Ovary (tissue), 9 donors: ENCODE measurements around the gene AGRP. TPM values are rescaled to one million over a fixed set of nuclear protein-coding genes. Genes with fewer than 3 reads are reported as not detected.
A peak's percentile ranks its signal among the peaks of the same experiment; 100 is the strongest.
"Not testable (repeated sequence)": the region's sequence is repeated elsewhere in the genome, so short reads cannot be mapped to it uniquely, and the experiment has no call there.

Experiments
- DNase-seq, 5 donors: peaks; one replicate each; pipeline ENCODE4 v3.0.0-alpha.2; 2019 to 2020
- H3K27ac ChIP-seq, 2 donors: fragments of 200-600 bp; one replicate each; pipeline versions ENCODE4 v1.5.1 to v1.8.0; 2019 to 2022
- H3K27me3 ChIP-seq: fragments of 200-600 bp; one replicate; pipeline ENCODE4 v1.8.0; 2022
- H3K36me3 ChIP-seq: fragments of 200-600 bp; sonication (generic); one replicate; pipeline ENCODE4 v1.5.1; 2019
- H3K4me1 ChIP-seq: one replicate; pipeline ENCODE4 v1.8.1; 2013; ENCODE audit warnings: mild to moderate bottlenecking, moderate library complexity; ENCODE audit not compliant: insufficient read depth
- H3K4me3 ChIP-seq: fragments of 200-600 bp; sonication (generic); one replicate; pipeline ENCODE4 v1.5.1; 2017
- H3K9me3 ChIP-seq, 2 donors: fragments of 200-600 bp in 1 of 2; sonication (generic) in 1 of 2; one replicate each; pipeline versions ENCODE4 v1.5.1 to v1.8.1; 2013 to 2019; ENCODE audit warnings: mild to moderate bottlenecking in 1 of 2, moderate library complexity in 1 of 2
- EP300 ChIP-seq: sonication (generic); formaldehyde crosslinking; IDR thresholded peaks from one replicate; pipeline ENCODE4 v1.6.1; 2017; ENCODE audit warnings: antibody characterized with exemption
- POLR2A ChIP-seq: fragments of 450-650 bp; IDR thresholded peaks from one replicate; pipeline ENCODE4 v1.6.1; 2017; ENCODE audit warnings: antibody characterized with exemption, mild to moderate bottlenecking, moderate library complexity
- WGBS, 3 donors: extraction: QIAGEN DNeasy Blood & Tissue Kit in 1 of 3; methylation state at CpG; one replicate each; pipeline versions ENCODE4 v1.1.5 to v1.1.7; 2013 to 2017; 5-methylcytosine and 5-hydroxymethylcytosine counted together
- intact Hi-C, 4 donors: fragments of 100-400 bp; cut with DNase I; formaldehyde crosslinking; loops; one replicate each; pipeline versions ENCODE4 v1.11.0 to v1.15.1; 2022 to 2023
- polyA plus RNA-seq, 2 donors: library from polyadenylated mRNA; stranded (reverse); fragments of 200-250 nt in 1 of 2; fragments of 350-450 nt in 1 of 2; fragmentation: Illumina TruSeq in 1 of 2; extraction: RNeasy Lipid Tissue Mini Kit (QIAGEN cat#74804) in 1 of 2; gene quantifications; one replicate each; pipeline ENCODE4 v1.2.3, GENCODE V29; 2013 to 2014
- total RNA-seq, 7 donors: library from RNA; depleted of rRNA in 2 of 7; stranded (reverse); fragments of >200 nt in 2 of 7; fragmentation: NEBNext Ultra II Directional in 3 of 7; extraction: Animal tissue kit (Norgen Biotek cat#: 25700) in 3 of 7; gene quantifications; one replicate each; pipeline versions ENCODE4 v1.1.0 to v1.2.4, GENCODE V29; 2016 to 2023
- TF ChIP-seq, protein P1 (sequence below), 3 donors: fragments of 450-650 bp in 2 of 3; fragments of 200-600 bp in 1 of 3; IDR thresholded peaks; one replicate each; pipeline versions ENCODE4 v1.5.1 to v1.8.0; 2016 to 2022; ENCODE audit warnings: antibody characterized with exemption in 3 of 3, mild to moderate bottlenecking in 1 of 3
- donor health status: DM: no; HTN: no; CAD: no; lungs with moderate emphysema.
- donor health status: DM: no; HTN: no; CAD: no.
- donor health status: Bipolar disorder and iron deficiency.
- donor health status: DM: yes; HTN: yes; CAD: no.
- donor health status: DM: no; HTN: no; CAD: no.
- donor health status: DM: yes; HTN: yes; CAD: no.

AGRP gene
- total and polyA plus RNA-seq, 9 donors = 0.11 to 0.55 (median 0.48) TPM; not detected in 6

GRCh38 chr16:67490335-67491096 lies 7.2 kb upstream of the AGRP start:
- no peak for DNase-seq
- Histone ChIP-seq H3K36me3 (no peaks in the 10 kb centered on the region), H3K4me3 (no peak overlapping the region), H3K27me3 (no peaks in the 10 kb centered on the region), H3K4me1 (peaks cover 9% of the 10 kb centered on the region), H3K9me3 (no peaks in the 10 kb centered on the region), H3K27ac (peak overlapping the region in 1 of 2 donors; percentile 72)
- 76 to 90% (median 78%) methylated on average over 8 of the region's 8 CpGs for WGBS, 3 donors
- TF ChIP-seq POLR2A = no peak
- TF ChIP-seq EP300 = no peak
- TF ChIP-seq, protein P1, sequence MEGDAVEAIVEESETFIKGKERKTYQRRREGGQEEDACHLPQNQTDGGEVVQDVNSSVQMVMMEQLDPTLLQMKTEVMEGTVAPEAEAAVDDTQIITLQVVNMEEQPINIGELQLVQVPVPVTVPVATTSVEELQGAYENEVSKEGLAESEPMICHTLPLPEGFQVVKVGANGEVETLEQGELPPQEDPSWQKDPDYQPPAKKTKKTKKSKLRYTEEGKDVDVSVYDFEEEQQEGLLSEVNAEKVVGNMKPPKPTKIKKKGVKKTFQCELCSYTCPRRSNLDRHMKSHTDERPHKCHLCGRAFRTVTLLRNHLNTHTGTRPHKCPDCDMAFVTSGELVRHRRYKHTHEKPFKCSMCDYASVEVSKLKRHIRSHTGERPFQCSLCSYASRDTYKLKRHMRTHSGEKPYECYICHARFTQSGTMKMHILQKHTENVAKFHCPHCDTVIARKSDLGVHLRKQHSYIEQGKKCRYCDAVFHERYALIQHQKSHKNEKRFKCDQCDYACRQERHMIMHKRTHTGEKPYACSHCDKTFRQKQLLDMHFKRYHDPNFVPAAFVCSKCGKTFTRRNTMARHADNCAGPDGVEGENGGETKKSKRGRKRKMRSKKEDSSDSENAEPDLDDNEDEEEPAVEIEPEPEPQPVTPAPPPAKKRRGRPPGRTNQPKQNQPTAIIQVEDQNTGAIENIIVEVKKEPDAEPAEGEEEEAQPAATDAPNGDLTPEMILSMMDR (IDR thresholded peaks at IDR 0.05) = no peak
- intact Hi-C loops = no loop called here

DNA sequence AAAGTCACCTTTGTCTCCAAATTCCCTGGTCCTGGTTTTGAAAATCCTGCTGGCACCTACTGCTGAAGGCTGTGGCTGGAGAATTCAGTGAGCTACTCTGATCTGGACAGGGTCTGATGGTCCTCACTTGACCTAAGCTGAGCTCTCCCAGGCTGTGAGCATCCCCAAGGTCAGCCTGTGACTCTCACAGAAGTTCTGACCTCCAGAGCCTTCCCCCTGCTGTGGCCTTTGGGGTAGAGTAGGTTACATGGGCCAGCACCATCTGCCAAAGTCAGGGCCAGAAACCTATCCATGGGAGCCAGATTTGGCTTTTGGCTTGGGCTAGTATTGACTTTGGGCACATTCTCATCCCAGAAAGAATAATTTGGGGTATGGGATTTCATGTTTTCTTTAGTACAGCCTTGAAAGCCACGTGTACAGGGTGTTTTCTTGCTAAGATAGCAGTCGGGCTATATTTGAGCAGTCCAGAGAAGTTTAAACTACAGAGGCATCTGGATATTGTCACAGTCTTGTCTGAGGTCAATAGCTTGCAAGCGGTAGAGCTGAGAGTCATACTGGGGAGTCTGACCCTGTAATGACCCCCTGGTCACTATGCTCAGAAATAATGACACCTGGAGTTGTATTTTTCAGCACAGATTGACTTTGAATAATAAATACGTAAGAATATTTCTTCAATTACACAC lies 6.2 kb upstream of the AGRP start:
- H3K4me3 ChIP-seq = no peak overlapping the region
- peaks cover 9% of the 10 kb centered on the region for H3K4me1 ChIP-seq
- DNase-seq = peak in 4 of 5 donors; percentile 38 to 64 (median 50)
- no peaks in the 10 kb centered on the region for H3K9me3 ChIP-seq
- H3K36me3 ChIP-seq = no peaks in the 10 kb centered on the region
- intact Hi-C loops = no loop called here
- no peaks in the 10 kb centered on the region for H3K27me3 ChIP-seq
- WGBS, 3 donors = 10 to 16% (median 11%) methylated on average over 4 of the region's 4 CpGs
- no peak for TF ChIP-seq POLR2A
- TF ChIP-seq EP300 = no peak
- TF ChIP-seq, protein P1 (IDR thresholded peaks at IDR 0.05) = no peak
- peak overlapping the region; percentile 64 to 72 for H3K27ac ChIP-seq

- H3K4me3 ChIP-seq, H3K9me3 ChIP-seq, H3K36me3 ChIP-seq, intact Hi-C loops, H3K27me3 ChIP-seq, DNase-seq: not testable (repeated sequence)
- Histone ChIP-seq H3K27ac (peak overlapping the region; percentile 4 to 72), H3K4me1 (peaks cover 11% of the 10 kb centered on the region)
- 94 to 95% (median 94%) methylated on average over 4 of the region's 4 CpGs for WGBS, 3 donors
These were observed 4.2 kb upstream of the AGRP start for GRCh38 chr16:67487561-67487960.

DNA sequence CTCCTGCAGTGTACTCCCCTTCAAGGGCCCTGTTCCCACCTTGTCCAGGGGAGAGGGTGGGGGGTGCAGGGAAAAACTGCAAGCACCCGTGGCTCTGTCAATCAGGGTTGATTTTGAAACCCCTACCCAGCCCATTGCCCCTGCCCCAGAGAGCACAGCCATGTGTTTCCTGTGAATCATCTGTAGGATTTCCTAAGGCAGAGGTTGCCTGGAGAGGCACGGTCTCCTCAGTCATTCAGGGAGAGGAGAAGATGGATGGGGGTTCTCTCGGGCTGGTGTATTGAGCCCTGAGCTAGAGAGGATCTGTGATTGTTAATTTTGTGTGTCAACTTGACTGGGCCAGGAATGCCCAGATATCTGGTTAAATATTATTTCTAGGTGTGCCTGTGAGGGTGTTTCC lies 3.5 kb upstream of the AGRP start:
- peaks cover 18% of the 10 kb centered on the region for H3K4me1 ChIP-seq
- no peaks in the 10 kb centered on the region for H3K36me3 ChIP-seq
- no peaks in the 10 kb centered on the region for H3K27me3 ChIP-seq
- no peak overlapping the region for H3K4me3 ChIP-seq
- intact Hi-C loops = no loop called here
- peak overlapping the region in 1 of 2 donors; percentile 4 for H3K27ac ChIP-seq
- H3K9me3 ChIP-seq = no peaks in the 10 kb centered on the region
- TF ChIP-seq EP300 (no peak), POLR2A (no peak)
- TF ChIP-seq, protein P1 (IDR thresholded peaks at IDR 0.05) = no peak
- DNase-seq = no peak
- WGBS, 3 donors = 76 to 83% (median 83%) methylated on average over 3 of the region's 3 CpGs
